OCI-M2 (cell line): Measurements from ENCODE around the gene MAGI2.
"Not testable (repeated sequence)": the region's sequence is repeated elsewhere in the genome, so short reads cannot be mapped to it uniquely, and the experiment has no call there.

Experiments
- DNase-seq: peaks from one replicate; lab custom pipeline; 2025; ENCODE audit not compliant: unreplicated experiment; lab: John Stamatoyannopoulos, UW

Gene MAGI2

DNA sequence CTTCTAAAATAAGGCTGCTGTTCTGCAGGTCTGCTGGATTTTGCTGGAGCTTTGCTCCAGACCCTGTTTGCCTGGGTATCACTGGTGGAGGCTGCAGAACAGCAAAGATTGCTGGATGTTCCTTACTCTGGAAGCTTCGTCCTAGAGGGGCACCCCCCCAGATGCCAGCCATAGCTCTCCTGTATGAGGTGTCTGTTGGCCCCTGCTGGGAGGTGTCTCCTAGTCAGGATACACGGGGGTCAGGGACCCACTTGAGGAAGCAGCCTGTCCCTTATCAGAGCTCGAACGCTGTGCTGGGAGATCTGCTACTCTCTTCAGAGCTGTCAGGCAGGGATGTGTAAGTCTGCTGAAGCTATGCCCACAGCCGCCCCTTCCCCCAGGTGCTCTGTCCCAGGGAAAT is 382.3 kb downstream of the MAGI2 start:
- DNase-seq: not testable (repeated sequence)

DNA sequence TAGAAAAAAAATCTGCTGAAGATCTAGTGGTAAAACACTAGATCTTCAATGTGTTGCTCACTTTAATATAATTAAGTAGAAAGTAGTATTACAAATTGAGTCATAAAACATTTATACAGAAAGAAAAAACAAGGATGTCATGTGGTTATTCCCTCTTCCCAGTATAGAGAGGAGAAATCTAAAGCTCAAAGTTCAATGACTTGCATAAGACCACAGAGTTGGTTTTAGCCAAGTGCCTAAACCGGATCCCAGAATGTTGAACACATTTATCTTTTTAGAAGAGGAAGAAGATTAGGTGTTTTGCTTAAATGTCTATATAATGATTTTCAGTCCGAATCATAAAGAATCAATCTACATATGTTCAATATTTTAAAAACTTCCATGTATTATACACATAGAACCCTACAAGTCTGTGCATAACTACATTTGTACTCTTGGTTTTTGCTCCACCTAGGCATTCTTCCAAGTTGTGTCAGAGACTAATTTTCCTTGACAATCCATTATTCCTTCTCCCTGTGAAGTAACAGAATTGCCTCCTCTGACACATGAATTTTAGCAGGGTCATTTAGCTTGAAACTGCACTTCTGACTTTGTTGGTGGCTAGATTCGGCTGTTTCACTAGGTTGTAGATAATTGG is 389.2 kb downstream of the MAGI2 start:
- DNase-seq: no peak

DNA sequence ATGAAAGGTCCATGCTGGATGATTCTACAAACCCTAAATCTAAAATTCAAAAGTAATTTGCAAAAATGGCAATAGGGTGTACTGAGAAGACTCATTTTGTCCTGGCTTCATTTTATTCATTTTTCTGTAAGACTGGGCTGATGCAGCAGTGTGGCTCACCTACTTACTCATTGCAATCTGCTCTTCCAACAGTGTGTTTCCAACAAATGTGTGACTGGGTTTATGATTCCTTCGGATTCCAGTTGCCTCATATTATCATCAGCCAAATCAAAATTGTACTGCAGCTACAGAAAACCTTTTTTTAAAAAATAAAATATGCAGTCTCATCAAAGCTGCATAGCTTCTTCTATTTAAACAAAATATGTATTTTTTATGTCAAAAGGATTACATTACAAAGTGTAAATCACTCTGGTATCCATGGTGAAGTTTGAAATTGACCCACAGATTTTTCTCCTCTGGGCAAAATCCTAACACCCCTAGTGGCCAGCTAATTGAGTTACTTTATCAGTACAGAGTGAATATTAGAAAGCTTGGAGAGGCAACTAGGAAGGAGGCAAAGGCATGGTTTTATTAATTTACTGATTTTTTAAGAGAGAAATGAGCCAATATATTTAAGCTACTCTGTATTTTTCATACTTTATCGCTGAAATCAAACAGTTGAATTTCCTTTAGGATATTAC is 390.3 kb downstream of the MAGI2 start:
- DNase-seq: no peak

DNA sequence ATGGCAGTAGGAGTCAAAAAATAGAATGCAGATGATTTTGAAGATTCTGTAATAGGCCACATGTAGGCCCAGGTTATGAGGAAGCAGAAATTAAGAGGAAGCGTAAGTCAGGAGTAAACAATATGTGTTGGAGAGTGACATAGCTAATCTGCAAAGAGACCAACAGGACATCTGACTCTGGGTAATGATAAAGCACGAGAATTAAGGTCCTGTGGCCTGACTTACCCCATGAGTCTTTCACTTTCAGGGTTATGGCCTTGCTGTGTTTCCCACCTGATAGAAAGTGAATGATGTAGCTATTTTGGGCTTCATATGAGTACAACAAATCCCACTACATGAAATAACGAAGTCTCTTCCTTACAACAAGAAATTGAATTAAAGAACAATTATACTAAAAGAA is 393.0 kb downstream of the MAGI2 start:
- DNase-seq: no peak

DNA sequence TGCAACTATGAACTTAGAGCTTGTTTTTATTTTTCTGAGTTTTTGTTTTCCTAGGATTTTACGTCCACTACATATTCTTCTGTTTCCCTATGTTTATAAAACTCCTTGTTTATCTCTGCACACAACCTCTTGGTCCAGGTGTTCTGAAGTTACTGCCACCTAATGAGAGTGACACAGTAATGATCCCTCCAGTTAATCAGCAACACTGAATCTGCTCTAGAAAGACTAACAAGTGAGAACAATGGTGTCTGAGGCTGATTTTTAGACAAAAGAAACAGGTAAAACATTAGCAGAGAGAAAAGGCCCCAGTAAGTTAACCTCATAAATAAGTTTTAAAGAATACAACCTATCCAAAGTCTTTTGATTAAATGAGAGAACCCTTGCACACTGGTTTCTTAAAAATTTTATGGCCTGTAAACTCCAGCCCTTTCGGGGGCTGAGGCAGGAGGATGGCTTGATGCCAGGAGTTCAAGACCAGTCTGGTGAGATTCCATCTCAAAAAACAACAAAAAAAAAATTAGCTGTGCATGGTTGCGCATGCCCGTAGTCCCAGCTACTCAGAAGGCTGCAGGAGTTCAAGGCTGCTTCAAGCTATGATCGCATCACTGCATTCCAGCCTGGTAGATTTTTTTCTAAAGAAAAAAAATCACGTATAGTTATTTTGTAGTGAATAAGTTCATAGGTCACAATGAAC is 397.6 kb downstream of the MAGI2 start:
- no peak for DNase-seq

DNA sequence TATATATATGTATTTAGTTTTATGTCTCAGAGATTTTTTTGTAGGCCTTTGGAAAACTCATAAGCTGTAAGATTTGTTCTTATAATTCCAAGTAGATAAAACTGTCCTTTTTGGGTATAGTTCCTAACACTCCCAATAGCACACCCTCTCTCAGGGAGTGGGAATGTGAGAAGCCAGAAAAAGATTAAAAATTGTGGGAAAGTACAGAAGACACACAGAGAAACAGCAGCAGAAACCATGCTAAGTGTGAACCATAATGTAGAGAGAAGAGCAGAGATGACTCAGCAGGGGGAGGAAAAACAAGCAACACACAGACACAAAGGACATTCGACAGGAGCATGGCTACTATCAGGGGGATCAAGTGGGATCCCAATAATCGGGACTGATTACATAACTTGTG is 401.6 kb downstream of the MAGI2 start:
- no peak for DNase-seq

DNA sequence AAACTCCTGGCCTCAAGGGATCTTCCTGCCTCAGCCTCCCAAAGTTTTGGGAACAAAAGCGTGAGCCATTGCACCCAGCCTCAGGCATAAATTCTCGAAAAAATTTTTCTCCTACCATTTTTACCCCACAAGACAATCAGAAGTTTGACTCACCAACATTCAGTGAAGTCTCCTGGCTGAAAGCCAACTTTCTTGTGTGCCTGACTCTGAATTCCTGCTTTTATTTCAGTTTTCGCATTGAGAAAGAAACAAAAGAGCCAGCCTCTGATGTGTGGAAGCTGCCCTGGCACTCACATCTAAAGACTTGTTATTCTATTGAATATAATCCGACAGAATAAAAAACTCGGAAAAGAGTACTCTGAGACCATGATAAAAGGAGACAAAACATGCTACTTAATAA is 402.9 kb downstream of the MAGI2 start:
- DNase-seq: no peak

DNA sequence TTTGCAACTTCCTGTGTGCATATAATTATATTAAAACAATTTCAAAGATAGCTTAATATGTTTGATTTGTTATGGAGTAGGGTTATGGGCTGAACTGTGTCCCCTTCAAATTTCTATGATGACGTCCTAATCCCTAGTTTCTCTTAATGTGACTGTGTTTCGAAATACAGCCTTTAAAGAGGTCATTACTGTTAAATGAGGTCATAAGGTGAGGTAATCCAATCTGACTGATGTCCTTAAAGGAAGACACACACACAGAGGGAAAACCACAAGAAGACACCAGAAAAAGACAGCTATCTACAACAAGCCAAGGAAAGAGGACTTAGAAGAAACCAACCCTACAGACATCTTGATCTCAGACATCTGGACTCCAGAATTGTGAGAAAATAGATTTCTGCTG is 407.4 kb downstream of the MAGI2 start:
- no peak for DNase-seq

DNA sequence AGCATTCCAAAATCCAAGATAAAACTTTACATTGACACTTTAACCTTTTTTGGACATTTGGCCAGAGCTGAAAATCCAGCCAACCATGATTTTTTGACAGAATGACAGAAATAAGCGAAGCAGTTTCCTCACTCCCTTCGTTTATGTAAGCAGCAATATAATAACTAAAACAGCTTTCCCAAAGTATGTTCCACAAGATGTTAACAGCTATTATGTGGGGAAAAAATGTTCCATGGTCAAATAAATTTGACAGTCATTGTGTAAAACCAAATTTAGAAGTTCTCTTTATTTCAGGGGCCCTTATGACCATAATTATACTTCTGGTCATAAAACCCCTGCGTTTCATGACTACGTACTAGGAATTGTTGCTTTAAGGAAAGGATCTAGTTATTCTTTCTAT is 416.5 kb downstream of the MAGI2 start:
- DNase-seq: no peak

DNA sequence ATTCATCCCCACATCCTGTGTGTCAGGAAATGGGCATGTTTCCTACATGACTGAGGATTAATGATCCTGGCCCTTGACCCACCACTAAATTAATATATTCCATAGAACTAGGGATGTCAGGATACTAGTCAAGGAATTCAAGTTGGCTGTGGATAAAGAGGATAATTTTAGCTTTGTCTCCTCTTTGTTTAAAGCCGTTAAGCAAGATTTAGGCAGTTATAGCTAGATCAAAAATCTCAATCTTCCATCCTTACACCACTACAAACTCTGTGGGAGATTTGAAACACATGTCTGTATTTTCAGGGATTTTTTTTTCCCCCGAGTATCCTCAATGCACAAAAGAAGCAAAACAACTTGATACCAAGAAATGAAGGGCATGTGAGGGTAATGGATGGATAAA is 417.1 kb downstream of the MAGI2 start:
- no peak for DNase-seq

DNA sequence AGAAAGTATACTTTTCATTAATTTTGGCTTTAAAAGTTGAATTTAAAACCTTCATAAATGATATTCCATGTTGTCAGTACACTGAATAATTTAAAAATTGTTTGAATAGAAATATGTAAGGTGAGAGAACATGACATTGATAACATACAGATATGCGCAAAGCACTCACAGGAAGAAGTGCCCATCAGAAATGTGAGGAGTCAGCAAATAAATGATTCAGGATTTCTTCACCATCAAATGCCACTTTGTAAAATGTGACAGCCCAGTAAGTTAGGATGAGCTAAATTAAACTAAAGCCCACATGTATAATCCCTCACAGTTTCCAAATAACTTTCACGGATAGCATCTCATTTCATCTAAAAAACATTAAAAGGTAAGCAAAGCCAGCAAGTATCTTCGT is 417.6 kb downstream of the MAGI2 start:
- DNase-seq: no peak

DNA sequence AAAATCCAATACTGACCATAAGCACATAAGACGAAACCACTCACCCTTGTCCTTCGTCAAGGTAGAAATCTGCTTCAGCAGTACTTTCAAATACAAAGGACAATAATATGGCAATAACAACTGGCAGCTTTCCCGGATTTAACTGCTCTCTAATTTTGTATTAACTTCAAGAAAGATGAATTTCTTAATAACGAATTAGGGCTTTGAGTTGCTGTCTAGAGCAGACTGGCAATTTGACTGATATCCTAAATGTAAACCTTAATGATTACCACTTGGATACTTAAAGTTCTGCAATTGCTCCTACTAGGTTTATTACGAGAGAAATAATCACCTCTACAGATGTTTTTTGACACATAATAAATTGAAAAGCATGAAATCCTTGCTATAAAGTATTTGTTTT is 418.7 kb downstream of the MAGI2 start:
- DNase-seq: no peak

DNA sequence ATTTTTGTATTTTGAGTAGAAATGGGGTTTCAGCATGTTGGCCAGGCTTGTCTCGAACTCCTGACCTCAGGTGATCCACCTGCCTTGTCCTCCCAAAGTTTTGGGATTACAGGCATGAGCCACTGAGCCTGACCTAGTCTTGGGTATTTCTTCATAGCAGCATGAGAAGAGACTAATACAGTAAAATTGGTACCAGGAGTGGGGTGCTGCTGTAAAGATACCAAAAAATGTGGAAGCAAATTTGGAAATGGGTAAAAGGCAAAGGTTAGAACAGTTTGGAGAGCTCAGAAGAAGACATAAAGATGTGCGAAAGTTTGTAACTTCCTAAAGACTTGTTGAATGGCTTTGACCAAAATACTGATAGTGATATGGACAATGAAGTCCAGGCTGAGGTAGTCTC is 433.8 kb downstream of the MAGI2 start:
- not testable (repeated sequence) for DNase-seq

DNA sequence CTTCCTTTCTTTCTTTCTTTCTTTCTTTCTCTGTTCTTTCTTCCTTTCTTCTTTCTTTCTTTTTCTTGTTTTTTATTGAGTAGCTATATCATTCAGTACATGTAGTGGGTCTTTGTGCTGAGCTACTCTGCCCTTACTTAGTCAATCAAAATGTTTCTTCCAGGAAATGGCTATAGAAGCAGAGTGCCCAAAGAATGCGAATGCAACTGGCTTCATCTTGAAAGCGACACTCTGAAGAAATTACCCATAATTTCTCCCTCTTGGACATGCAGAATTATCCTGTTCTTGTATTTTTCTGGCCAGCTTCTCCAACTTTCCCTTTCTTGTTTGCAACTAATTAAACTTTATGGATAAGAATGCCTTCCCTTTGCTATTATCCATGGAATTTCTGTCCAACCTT is 441.5 kb downstream of the MAGI2 start:
- no peak for DNase-seq

DNA sequence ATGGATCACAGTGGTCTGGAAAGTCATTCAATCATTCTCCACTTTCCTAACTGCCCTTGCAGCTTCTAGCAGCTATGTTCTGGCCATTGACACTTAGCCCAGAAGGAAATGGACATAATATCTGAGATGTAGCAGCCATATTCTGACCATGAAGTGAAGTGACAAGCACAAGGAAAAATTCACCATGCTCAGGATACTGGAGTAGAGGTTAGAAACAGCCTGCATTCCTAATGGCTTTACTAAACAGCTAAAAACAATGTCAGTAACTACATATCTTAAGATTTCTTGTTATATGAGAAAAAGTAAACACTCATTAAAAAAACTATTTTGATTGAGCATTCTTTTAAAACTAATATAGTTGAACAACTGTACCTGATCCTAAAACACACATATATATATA is 443.8 kb downstream of the MAGI2 start:
- no peak for DNase-seq

DNA sequence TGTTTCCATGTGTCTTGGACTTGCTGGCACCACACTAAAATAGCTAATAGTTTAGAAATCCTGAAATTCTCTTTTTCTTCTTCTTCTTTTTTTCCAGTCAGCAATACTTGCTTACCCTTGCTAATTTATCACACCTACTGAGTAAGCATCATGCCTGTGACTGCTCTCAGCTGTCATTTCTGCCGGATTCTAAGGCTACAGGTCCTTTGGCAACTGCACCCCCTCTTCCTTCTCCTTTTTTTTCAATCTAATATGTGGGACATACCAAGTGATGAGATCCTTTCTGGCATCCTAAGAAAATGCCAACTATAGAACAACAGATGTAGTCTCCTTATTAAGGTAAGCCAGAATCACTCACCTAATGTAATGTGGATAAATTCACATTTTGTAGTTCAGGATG is 444.7 kb downstream of the MAGI2 start:
- no peak for DNase-seq

DNA sequence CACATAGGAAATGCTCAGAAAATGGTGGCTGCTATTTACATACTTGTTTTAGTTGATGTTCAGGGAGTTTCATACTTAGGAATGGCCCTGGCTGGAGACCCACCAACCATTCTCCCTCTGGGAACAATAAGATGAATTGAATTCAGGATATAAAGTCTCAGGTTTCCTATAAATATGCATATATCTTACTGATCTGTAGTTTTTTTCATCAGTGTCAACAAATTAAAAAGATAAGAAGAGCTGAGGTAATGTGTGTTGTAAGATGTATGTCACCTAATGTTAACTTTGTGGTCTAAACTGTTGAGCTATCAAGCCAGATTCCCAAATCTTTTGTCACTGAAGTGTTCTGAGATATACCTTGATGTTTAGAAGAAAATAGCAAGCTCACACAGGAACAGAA is 457.5 kb downstream of the MAGI2 start:
- DNase-seq: no peak

DNA sequence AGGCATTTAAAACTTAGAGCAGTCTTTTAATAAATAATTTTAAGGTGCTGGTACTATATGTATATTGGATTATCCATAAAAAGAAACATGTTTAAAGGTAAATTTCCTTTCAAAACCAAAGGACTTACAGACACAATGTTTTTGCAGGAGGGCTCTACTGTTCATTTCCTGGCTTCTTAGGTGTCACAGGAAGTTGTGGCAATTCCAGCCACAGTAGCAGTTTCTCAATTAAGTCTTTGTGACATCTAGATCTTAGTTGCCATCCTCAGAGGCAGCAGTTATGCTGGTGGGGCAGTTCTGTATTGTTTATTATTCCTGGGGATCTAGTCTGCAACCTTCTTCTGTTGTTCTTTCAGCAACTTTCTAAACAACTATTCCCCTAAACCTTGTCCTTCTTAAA is 460.1 kb downstream of the MAGI2 start:
- DNase-seq: no peak

DNA sequence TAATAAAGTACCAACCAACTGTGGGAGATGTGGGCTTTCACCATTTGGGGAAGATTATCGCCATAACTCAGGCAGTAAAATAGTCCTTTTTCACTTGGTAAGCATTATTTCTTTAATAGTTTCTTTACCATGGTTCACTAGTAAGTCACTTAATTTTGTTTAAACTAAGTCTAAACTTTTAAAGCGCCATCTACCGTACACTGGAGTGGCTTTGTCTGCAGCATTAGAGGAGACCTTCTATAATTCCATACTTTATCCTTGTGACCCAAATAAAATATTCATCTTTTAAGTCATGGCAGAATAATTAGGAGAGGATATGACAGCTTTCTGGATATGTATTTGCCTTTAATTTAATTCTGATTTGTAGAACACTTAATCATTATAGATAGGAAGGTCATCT is 468.0 kb downstream of the MAGI2 start:
- DNase-seq: no peak

DNA sequence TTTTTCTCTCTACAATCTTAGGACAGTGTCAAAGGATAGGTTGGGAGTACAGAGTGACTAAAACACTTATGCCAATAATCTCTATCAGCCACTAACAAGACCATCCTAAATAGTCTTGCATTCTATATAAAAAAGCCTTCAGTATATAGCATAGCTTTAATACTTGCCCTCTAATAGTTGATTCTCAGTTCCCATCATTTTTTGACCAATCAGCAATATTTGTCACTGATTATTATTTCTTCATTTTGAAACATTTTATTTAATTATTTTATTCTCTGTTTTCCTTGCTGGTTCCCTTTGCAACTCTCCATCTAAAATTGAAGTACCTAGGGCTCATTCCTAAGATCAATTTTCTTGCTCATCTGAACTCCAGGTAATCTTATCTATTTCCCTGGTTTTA is 470.0 kb downstream of the MAGI2 start:
- no peak for DNase-seq

DNA sequence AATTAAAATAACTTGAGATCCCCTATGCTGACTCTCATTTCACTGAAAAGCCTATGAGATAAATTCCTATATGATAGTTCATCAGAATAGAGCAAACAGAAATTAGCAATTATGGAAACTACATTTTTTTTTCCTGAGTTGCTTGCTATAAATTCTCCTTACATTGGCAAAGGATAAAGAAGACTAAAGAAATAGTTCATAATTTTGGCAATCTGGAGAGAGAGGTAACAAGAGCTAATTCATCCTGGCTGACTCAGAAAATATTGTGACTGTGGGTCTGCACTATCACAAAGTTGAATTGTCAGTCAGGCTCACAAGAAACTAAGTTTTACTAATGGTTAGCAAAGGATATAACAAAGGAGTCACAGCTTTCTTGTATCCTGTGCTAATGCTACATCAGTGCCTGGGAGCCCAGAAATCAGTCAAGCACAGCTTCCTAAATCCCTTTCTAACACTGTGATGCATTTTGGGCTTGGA is 483.0 kb downstream of the MAGI2 start:
- DNase-seq: no peak

DNA sequence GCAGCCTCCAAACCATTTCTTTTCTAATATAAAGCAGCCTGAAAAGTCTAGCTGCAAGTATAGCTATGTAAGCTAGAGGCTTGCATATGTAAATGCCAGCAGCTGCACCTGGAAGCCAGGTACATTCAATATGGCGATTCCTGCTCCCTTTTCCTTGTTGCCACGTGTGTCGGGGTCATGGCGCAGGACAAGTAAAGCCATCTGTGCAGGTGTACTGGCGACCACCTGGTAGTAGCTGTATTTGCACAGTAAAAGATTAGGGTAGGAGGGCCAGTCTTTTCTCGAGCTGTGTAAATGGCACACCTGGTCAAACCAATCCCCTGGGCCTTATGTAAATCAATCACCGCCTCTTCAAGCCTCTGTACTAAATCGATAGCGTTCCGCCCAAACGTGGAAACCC is 484.5 kb downstream of the MAGI2 start:
- no peak for DNase-seq
